Adrenal gland (tissue), 12 donors: ENCODE results near the gene HIF1AN. TPM values are rescaled to one million over a fixed set of nuclear protein-coding genes. Genes with fewer than 3 reads are reported as not detected.

Source experiments
- DNase-seq, 7 donors: peaks; one replicate each; pipeline ENCODE4 v3.0.0-alpha.2; 2019 to 2020
- H3K27ac ChIP-seq, 5 donors: fragments of 200-600 bp; sonication (generic) in 4 of 5; 1 replicate in 3 of 5; 2 replicates in 2 of 5; pipeline versions ENCODE4 v1.5.1 to v1.8.0; 2016 to 2020; ENCODE audit warnings: mild to moderate bottlenecking in 1 of 5
- H3K27me3 ChIP-seq: fragments of 200-600 bp; 2 replicates; pipeline ENCODE4 v1.8.0; 2021
- H3K36me3 ChIP-seq, 2 donors: fragments of 200-600 bp; replicated peaks in 1 of 2; 1 replicate in 1 of 2; 2 replicates in 1 of 2; pipeline versions ENCODE4 v1.5.1 to v1.8.0; 2018 to 2022
- H3K4me1 ChIP-seq, 2 donors: fragments of 200-600 bp; replicated peaks in 1 of 2; 1 replicate in 1 of 2; 2 replicates in 1 of 2; pipeline versions ENCODE4 v1.5.1 to v1.8.0; 2018 to 2021
- H3K4me3 ChIP-seq, 4 donors: fragments of 200-600 bp; sonication (generic) in 3 of 4; one replicate each; pipeline ENCODE4 v1.5.1; 2016 to 2018
- H3K9me3 ChIP-seq, 3 donors: fragments of 200-600 bp; sonication (generic) in 1 of 3; replicated peaks in 1 of 3; 1 replicate in 2 of 3; 2 replicates in 1 of 3; pipeline versions ENCODE4 v1.5.1 to v1.8.0; 2016 to 2021
- POLR2A ChIP-seq, 2 donors: fragments of 450-650 bp; IDR thresholded peaks; one replicate each; pipeline ENCODE4 v1.6.1; 2017; ENCODE audit warnings: antibody characterized with exemption in 2 of 2, mild to moderate bottlenecking in 2 of 2, moderate library complexity in 1 of 2
- WGBS, 4 donors: extraction: QIAGEN DNeasy Blood & Tissue Kit in 2 of 4; methylation state at CpG; one replicate each; pipeline versions ENCODE4 v1.1.5 to v1.1.7; 2013 to 2017; 5-methylcytosine and 5-hydroxymethylcytosine counted together
- intact Hi-C, 2 donors: fragments of 100-400 bp; cut with DNase I; formaldehyde crosslinking; loops; one replicate each; pipeline versions ENCODE4 v1.14.1 to v1.15.0; 2022 to 2023
- polyA plus RNA-seq, 3 donors: library from polyadenylated mRNA; stranded (reverse); fragments of 200-250 nt in 2 of 3; fragments of 350-450 nt in 1 of 3; fragmentation: Illumina TruSeq in 1 of 3; extraction: RNeasy Lipid Tissue Mini Kit (QIAGEN cat#74804) in 1 of 3; gene quantifications; one replicate each; pipeline ENCODE4 v1.2.3, GENCODE V29; 2013 to 2014
- total RNA-seq, 9 donors: library from RNA; depleted of rRNA in 4 of 9; stranded (reverse); fragments of >200 nt in 4 of 9; fragments of 120-200 nt in 1 of 9; fragmentation: NEBNext Ultra II Directional in 1 of 9; extraction: Animal tissue kit (Norgen Biotek cat#: 25700) in 1 of 9; gene quantifications; one replicate each; pipeline versions ENCODE4 v1.1.0 to v1.2.4, GENCODE V29; 2013 to 2023
- TF ChIP-seq, protein P1 (sequence below), 6 experiments: fragments of 450-650 bp in 4 of 6; fragments of 200-600 bp in 2 of 6; sonication (generic) in 1 of 6; IDR thresholded peaks; 1 replicate in 5 of 6; 2 replicates in 1 of 6; pipeline versions ENCODE4 v1.5.1 to v1.8.0; 2016 to 2021; ENCODE audit warnings: antibody characterized with exemption in 6 of 6, mild to moderate bottlenecking in 2 of 6, moderate library complexity in 1 of 6
- donor health status: healthy with polysubstance abuse.
- donor health status: Bipolar disorder and iron deficiency.
- donor health status: DM: yes; HTN: yes; CAD: no.
- donor health status: DM: no; HTN: no; CAD: no.
- donor health status: DM: no; HTN: no; CAD: no.
- donor health status: DM: yes; HTN: yes; CAD: no.

HIF1AN gene
- total and polyA plus RNA-seq, 12 donors = 6.7 to 46.4 (median 20.0) TPM

DNA sequence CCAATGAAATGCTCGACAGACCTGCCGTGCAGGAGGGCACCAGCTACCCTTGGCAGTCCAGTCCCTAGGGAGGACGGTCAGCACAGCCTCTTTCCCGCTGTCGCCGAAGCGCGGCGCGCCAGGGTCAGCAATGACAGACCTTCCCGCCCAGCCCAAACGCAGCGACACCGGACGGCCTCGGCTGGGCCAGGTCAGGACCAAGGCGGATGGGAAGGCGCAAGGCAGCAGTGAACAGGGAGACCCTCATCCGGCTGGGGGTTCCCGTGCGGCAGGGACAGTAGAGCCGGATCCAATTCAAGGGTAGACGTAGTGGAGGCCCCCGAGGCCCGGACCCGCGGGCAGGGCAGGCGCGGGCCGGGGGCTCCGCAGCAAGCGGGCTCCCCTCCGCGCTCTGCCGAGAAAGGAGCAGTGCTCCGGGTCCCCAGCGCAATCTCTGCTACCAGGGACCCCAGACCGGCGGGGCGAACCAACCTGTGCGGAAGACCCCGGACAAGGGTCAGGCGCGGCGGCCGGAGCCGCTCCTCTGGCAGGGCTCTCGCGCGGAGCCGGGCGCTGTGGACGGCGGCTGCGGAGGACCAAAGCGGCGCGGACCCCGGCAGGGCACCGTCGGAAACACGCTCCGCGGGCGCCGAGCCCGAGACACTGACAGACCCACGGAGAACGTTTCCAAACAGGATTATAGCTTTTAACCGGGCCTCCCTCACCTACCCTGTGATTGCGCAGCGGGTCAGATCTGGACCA lies 16.3 kb upstream of the HIF1AN start, which contains the start of gene SEC31B:
SEC31B (minus strand) TSS at position 551 of the 741 bp plus-strand sequence. CDS start 2,909 bp downstream, outside the sequence.
- peak; percentile 46 to 79 (median 62) for DNase-seq
- peak within 1 kb of the TSS in 1 of 4 donors; percentile 48 for H3K4me3 ChIP-seq
- H3K9me3 ChIP-seq = no peaks in the 10 kb centered on the region
- WGBS, 4 donors = 4 to 14% (median 8%) methylated on average over 20 to 72 of the region's 72 CpGs
- peaks cover 0 to 13% of the 10 kb centered on the region in 2 donors for H3K4me1 ChIP-seq
- H3K27ac ChIP-seq = no peak within 1 kb of the TSS
- TF ChIP-seq POLR2A (IDR thresholded peaks at IDR 0.05) = no peak
- TF ChIP-seq, protein P1, sequence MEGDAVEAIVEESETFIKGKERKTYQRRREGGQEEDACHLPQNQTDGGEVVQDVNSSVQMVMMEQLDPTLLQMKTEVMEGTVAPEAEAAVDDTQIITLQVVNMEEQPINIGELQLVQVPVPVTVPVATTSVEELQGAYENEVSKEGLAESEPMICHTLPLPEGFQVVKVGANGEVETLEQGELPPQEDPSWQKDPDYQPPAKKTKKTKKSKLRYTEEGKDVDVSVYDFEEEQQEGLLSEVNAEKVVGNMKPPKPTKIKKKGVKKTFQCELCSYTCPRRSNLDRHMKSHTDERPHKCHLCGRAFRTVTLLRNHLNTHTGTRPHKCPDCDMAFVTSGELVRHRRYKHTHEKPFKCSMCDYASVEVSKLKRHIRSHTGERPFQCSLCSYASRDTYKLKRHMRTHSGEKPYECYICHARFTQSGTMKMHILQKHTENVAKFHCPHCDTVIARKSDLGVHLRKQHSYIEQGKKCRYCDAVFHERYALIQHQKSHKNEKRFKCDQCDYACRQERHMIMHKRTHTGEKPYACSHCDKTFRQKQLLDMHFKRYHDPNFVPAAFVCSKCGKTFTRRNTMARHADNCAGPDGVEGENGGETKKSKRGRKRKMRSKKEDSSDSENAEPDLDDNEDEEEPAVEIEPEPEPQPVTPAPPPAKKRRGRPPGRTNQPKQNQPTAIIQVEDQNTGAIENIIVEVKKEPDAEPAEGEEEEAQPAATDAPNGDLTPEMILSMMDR (IDR thresholded peaks at IDR 0.05) = no peak
- intact Hi-C loops = loop anchor here (5.0 to 10.0 kb wide), 4 partner anchors 37 to 185 kb away; partner anchors contain the start of gene PKD2L1 (in 1 of the 2)
- H3K36me3 ChIP-seq = peaks cover 0 to 15% of the 10 kb centered on the region in 2 donors
- H3K27me3 ChIP-seq = no peaks in the 10 kb centered on the region

GRCh38 chr10:100520811-100521210 lies 14.9 kb upstream of the HIF1AN start:
- intact Hi-C loops = loop anchor here in 1 of 2 donors (10.0 kb wide), 1 partner anchor 186 kb away; the partner anchor contains the start of gene PKD2L1
- WGBS, 4 donors = 84 to 93% (median 89%) methylated on average over 3 of the region's 3 CpGs
- peaks cover 0 to 13% of the 10 kb centered on the region in 2 donors for H3K4me1 ChIP-seq
- no peak overlapping the region for H3K4me3 ChIP-seq
- TF ChIP-seq, protein P1 (IDR thresholded peaks at IDR 0.05) = no peak
- TF ChIP-seq POLR2A (IDR thresholded peaks at IDR 0.05) = no peak
- H3K36me3 ChIP-seq = peaks cover 0 to 26% of the 10 kb centered on the region in 2 donors
- no peak overlapping the region for H3K27ac ChIP-seq
- no peaks in the 10 kb centered on the region for H3K9me3 ChIP-seq
- no peaks in the 10 kb centered on the region for H3K27me3 ChIP-seq
- DNase-seq = no peak

- no peak overlapping the region for H3K4me3 ChIP-seq
- intact Hi-C loops = loop anchor here in 1 of 2 donors (10.0 kb wide), 1 partner anchor 187 kb away; the partner anchor contains the start of gene PKD2L1
- no peak for DNase-seq
- WGBS, 4 donors = 60 to 71% (median 66%) methylated on average over 5 of the region's 5 CpGs
- peaks cover 0 to 41% of the 10 kb centered on the region in 2 donors for H3K36me3 ChIP-seq
- peaks cover 0 to 17% of the 10 kb centered on the region in 2 donors for H3K4me1 ChIP-seq
- no peaks in the 10 kb centered on the region for H3K27me3 ChIP-seq
- H3K9me3 ChIP-seq = no peaks in the 10 kb centered on the region
- no peak for TF ChIP-seq POLR2A (IDR thresholded peaks at IDR 0.05)
- TF ChIP-seq, protein P1 (IDR thresholded peaks at IDR 0.05) = no peak
- peak overlapping the region in 1 of 5 donors; percentile 28 for H3K27ac ChIP-seq
Measured at GRCh38 chr10:100522107-100522801, 13.5 kb upstream of the HIF1AN start.

DNA sequence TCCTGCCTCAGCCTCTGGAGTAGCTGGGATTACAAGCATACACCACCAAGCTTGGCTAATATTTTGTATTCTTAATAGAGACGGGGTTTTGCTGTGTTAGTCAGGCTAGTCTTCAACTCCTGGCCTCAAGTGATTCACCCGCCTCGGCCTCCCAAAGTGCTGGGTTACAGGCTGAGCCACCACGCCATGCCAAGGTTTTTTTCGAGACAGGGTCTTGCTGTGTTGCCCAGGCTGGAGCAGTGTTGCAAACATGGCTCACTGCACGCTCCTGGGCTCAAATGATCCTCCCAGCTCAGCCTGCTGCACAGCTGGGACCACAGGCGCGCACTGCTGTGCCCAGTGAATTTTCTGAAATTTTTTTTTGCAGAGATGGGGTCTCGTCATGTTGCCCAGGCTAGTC lies 12.8 kb upstream of the HIF1AN start:
- peaks cover 0 to 42% of the 10 kb centered on the region in 2 donors for H3K36me3 ChIP-seq

More for the DNA sequence above, 12.8 kb upstream of the HIF1AN start:
- peak overlapping the region in 1 of 5 donors; percentile 28 for H3K27ac ChIP-seq
- TF ChIP-seq, protein P1 (IDR thresholded peaks at IDR 0.05) = no peak
- no peak for TF ChIP-seq POLR2A (IDR thresholded peaks at IDR 0.05)
- no peak overlapping the region for H3K4me3 ChIP-seq
- WGBS, 4 donors = 70 to 93% (median 75%) methylated on average over 5 to 9 of the region's 9 CpGs
- H3K9me3 ChIP-seq = no peaks in the 10 kb centered on the region
- H3K27me3 ChIP-seq = no peaks in the 10 kb centered on the region
- intact Hi-C loops = loop anchor here in 1 of 2 donors (10.0 kb wide), 1 partner anchor 188 kb away; the partner anchor contains the start of gene PKD2L1
- peak in 5 of 7 donors; percentile 42 to 57 (median 47) for DNase-seq
- H3K4me1 ChIP-seq = peaks cover 5 to 22% of the 10 kb centered on the region in 2 donors
